ENCODE results near the gene MAPK11.

The MAPK11 gene

GRCh38 chr22:50252082-50253045, 17.8 kb downstream of the MAPK11 start:
- DNase-seq = peak; percentile 68
- H3K36me3 Mint-ChIP-seq = peaks cover 6 to 9% of the 10 kb centered on the region in 2 donors
- no peak overlapping the region for H3K27ac Mint-ChIP-seq
- H3K27me3 Mint-ChIP-seq = no peaks in the 10 kb centered on the region
- H3K4me3 Mint-ChIP-seq = peak overlapping the region; percentile 46 to 87
- H3K9me3 Mint-ChIP-seq = no peaks in the 10 kb centered on the region
- H3K4me1 Mint-ChIP-seq = peaks cover 10 to 30% of the 10 kb centered on the region in 2 donors
- peak; percentile 76 to 77 for ATAC-seq (replicated peaks)

GRCh38 chr22:50251477-50252081, 18.6 kb downstream of the MAPK11 start:
- Mint-ChIP-seq H3K4me1 (peaks cover 13 to 34% of the 10 kb centered on the region in 2 donors), H3K27ac (no peak overlapping the region), H3K4me3 (peak overlapping the region; percentile 46 to 87), H3K9me3 (no peaks in the 10 kb centered on the region), H3K27me3 (no peaks in the 10 kb centered on the region), H3K36me3 (peaks cover 10 to 11% of the 10 kb centered on the region in 2 donors)
- no peak for DNase-seq
- peak; percentile 3 to 11 for ATAC-seq (replicated peaks)

- peak; percentile 75 for DNase-seq
Measured at GRCh38 chr22:50250555-50251476, 19.4 kb downstream of the MAPK11 start, which contains the start of gene HDAC10. Gene HDAC10, minus strand, starts transcription at chr22:50251265. Its CDS starts 233 bp downstream, at chr22:50251032.

GRCh38 chr22:50250249-50250554, 20.0 kb downstream of the MAPK11 start:
- no peaks in the 10 kb centered on the region for H3K9me3 Mint-ChIP-seq
- H3K27ac Mint-ChIP-seq = peak overlapping the region; percentile 9
- H3K36me3 Mint-ChIP-seq = peaks cover 10% of the 10 kb centered on the region in 2 donors
- no peaks in the 10 kb centered on the region for H3K27me3 Mint-ChIP-seq
- H3K4me3 Mint-ChIP-seq = peak overlapping the region; percentile 85 to 87
- no peak for DNase-seq
- peaks cover 13 to 43% of the 10 kb centered on the region in 2 donors for H3K4me1 Mint-ChIP-seq
- ATAC-seq (replicated peaks) = no peak

More at GRCh38 chr22:50250555-50251476, 19.4 kb downstream of the MAPK11 start, which contains the start of gene HDAC10:
- Mint-ChIP-seq H3K27me3 (no peaks in the 10 kb centered on the region), H3K4me1 (peaks cover 13 to 39% of the 10 kb centered on the region in 2 donors), H3K4me3 (peak within 1 kb of the TSS; percentile 85 to 87), H3K36me3 (peaks cover 10 to 11% of the 10 kb centered on the region in 2 donors), H3K9me3 (no peaks in the 10 kb centered on the region), H3K27ac (peak within 1 kb of the TSS; percentile 59)
- ATAC-seq (replicated peaks) = peak; percentile 85 to 89

GRCh38 chr22:50249341-50250248, 20.6 kb downstream of the MAPK11 start:
- Mint-ChIP-seq H3K27ac (peak overlapping the region; percentile 9), H3K4me3 (peak overlapping the region; percentile 85 to 87), H3K36me3 (peaks cover 14% of the 10 kb centered on the region in 2 donors), H3K27me3 (no peaks in the 10 kb centered on the region), H3K4me1 (peaks cover 16 to 49% of the 10 kb centered on the region in 2 donors), H3K9me3 (no peaks in the 10 kb centered on the region)
- ATAC-seq (replicated peaks) = no peak
- DNase-seq = no peak

- no peak overlapping the region for H3K4me3 Mint-ChIP-seq
- no peak for DNase-seq
- no peaks in the 10 kb centered on the region for H3K27me3 Mint-ChIP-seq
- H3K4me1 Mint-ChIP-seq = peaks cover 21 to 55% of the 10 kb centered on the region in 2 donors
- no peaks in the 10 kb centered on the region for H3K9me3 Mint-ChIP-seq
- no peak for ATAC-seq (replicated peaks)
- H3K36me3 Mint-ChIP-seq = peaks cover 14% of the 10 kb centered on the region in 2 donors
- H3K27ac Mint-ChIP-seq = no peak overlapping the region
Measured at GRCh38 chr22:50248196-50249081, 21.7 kb downstream of the MAPK11 start.

GRCh38 chr22:50247748-50248147, 22.4 kb downstream of the MAPK11 start:
- ATAC-seq (replicated peaks) (no peak), DNase-seq (no peak)
- Mint-ChIP-seq H3K36me3 (peaks cover 14% of the 10 kb centered on the region in 2 donors), H3K27me3 (no peaks in the 10 kb centered on the region), H3K4me3 (no peak overlapping the region), H3K4me1 (peaks cover 21 to 59% of the 10 kb centered on the region in 2 donors), H3K27ac (peak overlapping the region; percentile 25), H3K9me3 (no peaks in the 10 kb centered on the region)

- H3K27me3 Mint-ChIP-seq = no peaks in the 10 kb centered on the region
- no peaks in the 10 kb centered on the region for H3K9me3 Mint-ChIP-seq
- no peak for DNase-seq
- peaks cover 25 to 61% of the 10 kb centered on the region in 2 donors for H3K4me1 Mint-ChIP-seq
- H3K4me3 Mint-ChIP-seq = peak overlapping the region; percentile 98 to 100
- ATAC-seq (replicated peaks) = no peak
- H3K36me3 Mint-ChIP-seq = peaks cover 14% of the 10 kb centered on the region in 2 donors
- H3K27ac Mint-ChIP-seq = peak overlapping the region; percentile 75
Measured at GRCh38 chr22:50246242-50247175, 23.7 kb downstream of the MAPK11 start.

GRCh38 chr22:50245214-50246072, 24.7 kb downstream of the MAPK11 start:
- peaks cover 14% of the 10 kb centered on the region in 2 donors for H3K36me3 Mint-ChIP-seq
- H3K4me3 Mint-ChIP-seq = peak overlapping the region; percentile 98 to 100
- no peak for DNase-seq
- ATAC-seq (replicated peaks) = peak; percentile 4 to 17
- no peaks in the 10 kb centered on the region for H3K27me3 Mint-ChIP-seq
- peaks cover 30 to 66% of the 10 kb centered on the region in 2 donors for H3K4me1 Mint-ChIP-seq
- no peaks in the 10 kb centered on the region for H3K9me3 Mint-ChIP-seq
- peak overlapping the region; percentile 100 for H3K27ac Mint-ChIP-seq

- Mint-ChIP-seq H3K4me3 (peak within 1 kb of the TSS; percentile 98 to 100), H3K27me3 (no peaks in the 10 kb centered on the region), H3K27ac (peak within 1 kb of the TSS; percentile 100), H3K4me1 (peaks cover 26 to 57% of the 10 kb centered on the region in 2 donors), H3K36me3 (peaks cover 19 to 20% of the 10 kb centered on the region in 2 donors), H3K9me3 (no peaks in the 10 kb centered on the region)
- DNase-seq = peak; percentile 91
- peak; percentile 89 to 93 for ATAC-seq (replicated peaks)
Measured at GRCh38 chr22:50244420-50245213, 25.6 kb downstream of the MAPK11 start, which contains the start of gene TUBGCP6. Gene TUBGCP6, minus strand, starts transcription at chr22:50245023. Its CDS starts 564 bp downstream, at chr22:50244459.
